GM18909 (cell line): ENCODE measurements around the gene TAMM41.
"Not testable (repeated sequence)": the region's sequence is repeated elsewhere in the genome, so short reads cannot be mapped to it uniquely, and the experiment has no call there.

Source experiments
- ATAC-seq: cut with Tn5 transposase; IDR thresholded peaks from one replicate; pipeline ENCODE4 v1.9.1; 2021; ENCODE audit warnings: mild to moderate bottlenecking; ENCODE audit not compliant: unreplicated experiment, poor library complexity

The TAMM41 gene, protein sequence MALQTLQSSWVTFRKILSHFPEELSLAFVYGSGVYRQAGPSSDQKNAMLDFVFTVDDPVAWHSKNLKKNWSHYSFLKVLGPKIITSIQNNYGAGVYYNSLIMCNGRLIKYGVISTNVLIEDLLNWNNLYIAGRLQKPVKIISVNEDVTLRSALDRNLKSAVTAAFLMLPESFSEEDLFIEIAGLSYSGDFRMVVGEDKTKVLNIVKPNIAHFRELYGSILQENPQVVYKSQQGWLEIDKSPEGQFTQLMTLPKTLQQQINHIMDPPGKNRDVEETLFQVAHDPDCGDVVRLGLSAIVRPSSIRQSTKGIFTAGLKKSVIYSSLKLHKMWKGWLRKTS

DNA sequence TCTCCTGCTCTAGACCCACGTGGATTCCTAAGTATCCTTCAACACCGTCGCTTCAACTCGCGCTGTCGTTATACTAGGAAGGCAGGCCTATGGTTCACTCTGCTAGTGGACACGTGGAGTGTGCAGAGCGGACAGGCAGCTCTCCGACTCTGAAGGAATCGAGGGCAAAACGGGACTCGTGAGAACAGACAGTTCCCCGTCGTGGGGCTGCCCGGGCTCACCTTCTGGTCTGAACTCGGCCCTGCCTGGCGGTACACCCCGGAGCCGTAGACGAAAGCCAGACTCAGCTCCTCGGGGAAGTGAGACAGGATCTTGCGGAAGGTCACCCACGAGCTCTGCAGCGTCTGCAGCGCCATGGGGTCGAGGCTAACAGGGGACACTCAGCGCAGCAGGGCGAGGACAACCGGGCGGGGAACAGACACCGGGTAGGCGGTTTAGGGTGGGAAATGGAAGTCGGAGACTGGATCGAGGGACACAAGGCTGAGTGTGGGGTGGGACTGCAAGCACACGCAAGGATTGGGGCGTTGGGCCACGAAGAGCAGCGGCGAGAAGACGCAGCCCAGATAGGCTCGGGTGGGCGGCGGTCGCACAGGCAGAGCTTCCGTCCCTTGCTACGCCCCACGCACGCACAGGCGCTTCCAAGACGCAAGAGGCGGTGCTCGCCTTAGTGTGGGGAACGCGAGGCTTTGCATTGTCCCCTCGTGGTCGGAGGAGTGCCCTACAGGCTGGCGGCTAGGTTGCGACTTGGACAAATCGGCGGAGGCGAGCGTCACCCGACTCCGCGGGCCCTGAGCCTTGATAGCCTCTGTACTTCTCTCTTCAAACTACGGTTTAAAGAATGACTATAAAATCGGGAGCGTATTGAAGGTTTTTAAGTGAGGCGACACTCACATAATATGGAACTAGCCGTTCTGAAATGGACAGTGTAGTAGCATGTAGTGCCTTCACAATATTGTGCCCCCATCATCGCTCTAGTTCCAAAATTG, at the start of gene TAMM41:
Gene TAMM41, minus strand, starts transcription at position 605 of the 986 bp plus-strand sequence. Its CDS starts 249 bp downstream, at position 356.
- ATAC-seq: peak; percentile 100

DNA sequence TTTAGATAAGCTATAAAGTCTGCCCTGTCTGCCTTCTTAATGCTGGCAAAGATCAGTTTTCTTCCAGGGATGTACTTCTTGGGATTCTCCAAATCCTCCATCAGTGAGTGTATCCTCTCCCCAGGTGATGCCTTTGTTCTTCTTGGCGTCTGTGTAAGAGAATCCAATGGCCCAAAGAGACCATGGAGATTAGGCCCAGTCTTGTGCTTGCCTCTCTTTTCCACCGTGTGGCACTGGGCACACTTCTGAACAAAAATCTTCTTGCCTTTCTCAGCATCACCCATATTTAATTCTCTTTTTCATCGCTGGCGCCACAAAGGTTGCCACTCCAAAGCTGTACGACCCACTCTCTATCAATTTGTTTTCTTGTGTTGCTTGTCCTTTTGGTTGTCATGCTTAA, 32.2 kb upstream of the TAMM41 start:
- ATAC-seq: no peak

DNA sequence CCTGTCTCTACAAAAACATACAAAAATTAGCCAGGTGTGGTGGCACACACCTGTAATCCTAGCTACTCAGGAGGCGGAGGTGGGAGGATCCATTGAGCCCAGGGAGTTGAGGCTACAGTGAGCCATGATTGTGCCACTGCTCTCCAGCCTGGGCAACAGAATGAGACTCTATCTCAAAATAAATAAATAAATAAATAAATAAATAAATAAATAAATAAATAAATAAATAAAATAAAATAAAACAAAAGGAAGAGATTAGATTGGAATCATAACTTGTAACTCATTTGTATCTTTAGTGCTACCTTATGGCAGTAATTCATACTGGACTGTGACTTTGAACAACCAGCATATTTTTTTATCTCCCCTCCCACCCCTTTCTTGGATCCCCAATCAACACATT, 28.0 kb upstream of the TAMM41 start:
- not testable (repeated sequence) for ATAC-seq

DNA sequence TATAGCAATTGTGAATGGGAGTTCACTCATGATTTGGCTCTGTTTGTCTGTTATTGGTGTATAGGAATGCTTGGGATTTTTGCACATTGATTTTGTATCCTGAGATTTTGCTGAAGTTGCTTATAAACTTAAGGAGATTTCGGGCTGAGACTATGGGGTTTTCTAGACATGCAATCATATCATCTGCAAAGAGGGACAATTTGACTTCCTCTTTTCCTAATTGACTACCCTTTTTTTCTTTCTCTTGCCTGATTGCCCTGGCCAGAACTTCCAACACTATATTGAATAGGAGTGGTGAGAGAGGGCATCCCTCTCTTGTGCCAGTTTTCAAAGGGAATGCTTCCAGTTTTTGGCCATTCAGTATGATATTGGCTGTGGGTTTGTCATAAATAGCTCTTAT, 17.1 kb upstream of the TAMM41 start:
- ATAC-seq: not testable (repeated sequence)

DNA sequence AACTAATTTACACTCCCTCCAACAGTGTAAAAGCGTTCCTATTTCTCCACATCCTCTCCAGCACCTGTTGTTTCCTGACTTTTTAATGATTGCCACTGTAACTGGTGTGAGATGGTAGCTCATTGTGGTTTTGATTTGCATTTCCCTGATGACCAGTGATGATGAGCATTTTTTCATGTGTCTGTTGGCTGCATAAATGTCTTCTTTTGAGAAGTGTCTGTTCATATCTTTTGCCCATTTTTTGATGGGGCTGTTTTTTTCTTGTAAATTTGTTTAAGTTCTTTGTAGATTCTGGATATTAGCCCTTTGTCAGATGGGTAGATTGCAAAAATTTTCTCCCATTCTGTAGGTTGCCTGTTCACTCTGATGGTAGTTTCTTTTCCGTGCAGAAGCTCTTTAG, 15.9 kb upstream of the TAMM41 start:
- ATAC-seq: not testable (repeated sequence)

DNA sequence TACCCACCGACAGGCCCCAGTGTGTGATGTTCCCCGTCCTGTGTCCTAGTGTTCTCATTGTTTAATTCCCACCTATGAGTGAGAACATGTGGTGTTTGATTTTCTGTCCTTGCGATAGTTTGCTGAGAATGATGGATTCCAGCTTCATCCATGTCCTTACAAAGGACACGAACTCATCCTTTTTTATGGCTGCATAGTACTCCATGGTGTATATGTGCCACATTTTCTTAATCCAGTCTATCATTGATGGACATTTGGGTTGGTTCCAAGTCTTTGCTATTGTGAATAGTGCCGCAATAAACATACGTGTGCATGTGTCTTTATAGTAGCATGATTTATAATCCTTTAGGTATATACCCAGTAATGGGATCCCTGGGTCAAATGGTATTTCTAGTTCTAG, 15.5 kb upstream of the TAMM41 start:
- ATAC-seq: not testable (repeated sequence)

DNA sequence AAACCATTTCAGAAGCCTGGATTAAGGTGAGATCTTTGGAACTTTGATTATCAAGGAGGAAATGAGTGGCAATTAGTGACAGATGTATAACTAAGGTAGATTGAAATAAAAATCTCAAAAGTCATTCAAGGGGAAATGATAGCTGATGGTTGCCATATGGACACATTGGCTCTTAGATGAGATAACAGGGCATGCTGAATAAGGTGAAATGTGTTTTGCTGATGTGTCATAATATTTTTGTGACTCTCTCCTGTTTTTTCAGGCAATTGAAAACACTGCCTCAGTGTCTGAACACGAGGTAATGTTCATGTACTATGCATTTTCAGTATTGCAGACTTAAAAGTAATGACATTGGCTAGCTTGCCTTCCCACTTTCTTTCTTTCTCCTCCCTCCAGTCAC, 13.5 kb upstream of the TAMM41 start:
- not testable (repeated sequence) for ATAC-seq

DNA sequence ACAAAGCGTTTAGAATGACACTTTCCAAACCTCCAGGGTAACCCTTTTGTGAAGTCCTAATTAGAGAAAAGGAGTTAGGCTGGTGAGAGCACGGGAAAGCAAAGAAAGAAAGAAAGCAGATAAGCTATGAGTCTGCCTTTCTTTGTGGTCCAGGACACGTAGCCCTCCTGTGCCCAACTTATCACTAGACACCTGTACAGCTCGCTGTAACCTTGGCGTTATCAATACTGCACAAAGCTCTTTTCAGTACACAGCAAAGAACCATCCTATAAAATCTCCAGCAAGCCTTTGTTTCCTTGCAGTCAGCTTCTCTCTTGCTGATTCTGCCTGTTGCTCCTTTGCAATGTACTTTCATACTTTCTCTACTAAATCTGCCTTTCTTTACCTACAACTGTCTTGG, 6.8 kb upstream of the TAMM41 start:
- ATAC-seq: no peak

DNA sequence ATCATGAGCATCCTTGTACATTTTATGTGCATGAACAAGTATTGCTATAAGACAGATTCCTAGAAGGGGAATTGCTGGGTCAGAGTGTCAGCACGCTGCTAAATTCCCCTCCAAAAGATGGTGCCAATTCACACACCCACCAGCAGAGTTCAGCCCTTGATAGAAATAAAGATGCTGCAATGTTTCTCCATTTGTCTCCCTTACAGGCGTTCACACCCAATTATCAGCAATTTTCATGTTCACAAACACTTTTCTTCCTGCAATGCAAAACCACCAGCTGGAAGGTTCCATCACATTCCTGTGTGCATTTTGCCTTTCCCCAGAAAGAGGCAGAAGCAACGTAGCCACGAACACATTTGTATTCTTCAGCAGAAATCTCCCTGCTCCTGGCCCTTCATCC, 3.3 kb upstream of the TAMM41 start:
- no peak for ATAC-seq

DNA sequence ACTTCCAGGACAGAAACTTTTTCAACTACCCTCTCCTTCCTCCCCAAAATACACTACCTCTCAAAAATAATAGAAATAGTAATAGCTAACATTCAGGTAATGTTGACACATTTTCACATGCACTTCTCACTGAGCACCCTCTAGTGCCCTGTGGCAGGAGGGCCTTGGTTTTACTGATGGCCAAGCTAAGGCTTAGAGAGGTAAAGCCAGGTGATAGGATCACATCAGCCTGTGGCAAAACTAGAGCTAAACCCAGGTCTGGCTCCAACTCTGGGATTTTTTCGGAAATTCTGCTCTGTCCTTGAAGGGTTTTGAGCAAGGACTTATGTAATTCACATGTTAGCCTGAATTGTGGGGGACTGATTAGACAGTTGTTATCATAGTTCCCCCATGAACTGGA, 922 bp upstream of the TAMM41 start:
- ATAC-seq: no peak

DNA sequence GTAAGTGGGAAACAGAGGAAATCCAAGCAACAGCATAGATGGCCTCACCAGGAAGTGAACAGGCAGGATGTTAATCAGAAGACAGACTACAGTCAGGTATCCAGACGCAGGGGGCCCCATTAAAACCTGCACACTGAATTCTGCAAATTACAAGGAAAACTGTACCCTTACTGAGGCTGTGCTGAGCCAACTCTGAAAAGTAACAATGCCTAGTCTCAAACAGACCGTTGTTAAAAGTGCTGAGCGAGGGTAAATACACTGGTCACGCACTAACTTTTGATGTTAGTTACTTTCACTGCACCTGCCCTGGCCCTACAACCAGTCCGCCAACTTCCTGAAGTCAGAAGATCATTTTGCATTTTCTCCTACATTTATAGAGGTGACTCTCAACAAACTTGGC, 1.0 kb downstream of the TAMM41 start:
- ATAC-seq: no peak

DNA sequence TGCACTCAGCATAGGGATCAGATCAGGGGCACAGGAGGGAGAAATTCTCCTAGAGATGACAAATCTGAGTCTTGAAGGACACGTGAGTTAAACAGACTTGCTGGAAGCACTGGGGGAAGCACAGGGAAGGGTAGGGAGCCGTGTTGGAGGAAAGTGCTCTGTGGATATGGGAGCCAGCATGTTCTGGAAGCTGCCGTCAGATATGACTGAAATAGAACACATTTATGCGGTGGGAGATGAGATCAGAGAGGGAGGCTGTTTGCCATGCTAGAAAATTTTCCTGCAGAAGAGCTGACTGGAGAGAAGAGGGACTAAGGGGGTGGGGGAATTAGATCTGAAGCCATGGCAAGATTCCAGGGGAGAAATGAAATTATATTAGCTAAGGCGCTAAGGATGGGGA, 1.8 kb downstream of the TAMM41 start:
- ATAC-seq: no peak

DNA sequence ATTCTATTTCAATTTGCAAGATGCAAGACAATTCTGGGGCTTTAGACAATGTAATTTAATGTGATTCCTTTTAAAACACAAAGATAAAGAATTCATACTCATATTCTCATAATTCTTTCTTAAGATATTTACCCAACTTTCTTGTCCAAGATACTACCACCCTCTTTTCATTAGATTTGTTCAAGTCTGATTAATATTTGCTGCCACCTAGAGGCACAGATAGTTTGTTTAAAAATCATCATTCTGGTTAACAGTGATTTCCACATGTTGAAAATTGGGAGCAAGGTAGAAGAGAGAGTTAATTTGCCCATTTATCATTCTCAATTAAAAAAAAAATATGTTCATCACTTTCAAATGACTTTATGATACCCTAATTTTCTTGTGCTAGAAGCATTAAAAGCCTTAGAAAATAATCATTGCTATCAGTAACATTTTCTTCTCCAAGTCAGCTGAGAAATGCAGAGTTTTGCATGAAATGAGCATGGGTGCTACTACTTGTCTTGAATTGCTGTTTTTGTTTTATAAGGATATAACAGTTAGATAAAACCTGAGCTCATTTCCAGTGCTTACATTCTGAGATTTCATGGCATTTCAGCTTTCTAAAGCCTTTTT, 11.6 kb downstream of the TAMM41 start:
- no peak for ATAC-seq

DNA sequence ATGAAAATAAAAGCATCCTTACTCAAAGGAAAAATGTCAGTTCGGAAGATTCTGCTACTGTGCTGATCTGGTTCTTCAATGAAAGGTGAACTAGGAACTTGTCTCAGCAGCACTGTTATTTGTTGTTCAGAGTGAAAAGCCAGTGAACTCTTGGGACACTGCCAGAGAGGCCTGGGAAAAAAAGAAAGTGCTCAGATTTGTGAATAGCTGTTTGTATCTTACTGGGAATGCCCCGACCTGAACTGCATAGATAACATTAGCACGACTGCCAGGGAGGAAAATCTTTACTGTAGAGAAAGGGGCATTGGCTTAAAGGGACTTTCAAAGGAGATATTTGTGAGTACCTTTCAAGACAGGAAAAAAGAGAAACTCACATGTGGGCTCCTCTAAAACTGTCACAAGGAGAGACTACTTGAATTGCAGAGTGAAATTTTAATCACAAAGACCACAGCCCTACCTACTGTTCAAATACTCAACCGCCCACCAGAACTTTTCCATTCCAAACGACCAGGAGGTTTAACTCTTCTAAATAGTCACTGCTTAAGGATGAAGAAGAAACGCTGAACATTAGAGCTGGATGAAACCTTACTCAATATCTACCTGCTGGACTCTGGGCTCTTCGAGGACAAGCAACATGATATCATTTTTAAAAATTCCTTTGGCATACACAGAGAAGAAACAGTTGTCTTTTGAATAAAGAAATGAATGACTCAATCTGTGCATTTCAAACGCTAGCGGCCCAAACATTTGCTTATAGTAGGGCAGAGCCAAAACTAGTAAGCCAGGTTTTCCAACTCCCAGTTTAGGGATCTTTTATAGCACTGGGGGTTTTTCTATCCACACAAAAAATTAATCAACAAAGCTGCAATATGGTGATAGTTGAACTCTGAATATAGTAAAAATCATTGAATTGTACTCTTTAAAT, 13.4 kb downstream of the TAMM41 start:
- no peak for ATAC-seq

DNA sequence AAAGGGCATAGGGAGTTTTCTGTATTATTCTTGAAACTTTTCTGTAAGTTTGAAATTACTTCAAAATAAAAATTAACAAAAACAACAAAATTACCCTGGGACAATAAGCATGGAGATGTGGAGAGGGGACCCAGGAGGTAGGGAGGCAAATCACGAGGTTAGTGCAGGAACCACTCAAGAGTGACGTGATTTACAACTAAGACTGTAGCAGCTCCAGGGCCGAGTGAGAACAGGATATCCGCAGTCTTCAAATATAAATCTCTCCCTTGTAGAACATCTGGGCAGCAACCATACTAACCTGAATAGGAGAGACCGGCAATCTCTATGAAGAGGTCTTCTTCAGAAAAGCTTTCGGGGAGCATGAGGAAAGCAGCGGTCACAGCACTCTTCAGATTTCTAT, 17.3 kb downstream of the TAMM41 start:
- no peak for ATAC-seq

DNA sequence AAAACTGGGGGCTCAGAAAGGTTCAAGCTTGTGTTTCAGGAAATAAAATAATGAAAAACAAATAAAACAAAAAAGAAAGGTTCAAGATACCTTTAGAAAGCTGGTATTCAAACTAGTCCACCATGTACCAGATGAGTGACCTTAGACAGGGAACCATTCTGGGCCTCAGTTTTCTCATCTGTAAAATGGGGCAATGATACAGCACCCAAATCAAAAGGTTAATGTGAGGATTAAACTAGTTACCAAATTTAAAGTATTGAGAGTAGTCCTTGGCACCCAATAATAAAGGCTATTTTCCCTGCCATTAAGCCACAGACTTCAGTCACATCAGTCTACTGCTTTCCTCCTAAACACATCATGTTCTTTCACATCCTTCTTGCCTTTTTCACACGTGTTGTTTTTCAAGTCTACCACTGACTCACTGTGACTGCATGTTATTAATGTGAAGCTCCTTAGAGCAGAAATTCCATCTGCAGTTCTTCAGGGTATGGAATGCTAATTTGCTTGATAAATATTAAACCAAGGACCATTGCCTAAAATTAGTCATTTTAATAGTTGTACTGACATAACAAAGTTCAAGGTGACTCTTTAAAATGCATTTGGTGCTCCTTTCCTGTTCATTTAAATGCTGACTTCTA, 19.9 kb downstream of the TAMM41 start:
- ATAC-seq: no peak

DNA sequence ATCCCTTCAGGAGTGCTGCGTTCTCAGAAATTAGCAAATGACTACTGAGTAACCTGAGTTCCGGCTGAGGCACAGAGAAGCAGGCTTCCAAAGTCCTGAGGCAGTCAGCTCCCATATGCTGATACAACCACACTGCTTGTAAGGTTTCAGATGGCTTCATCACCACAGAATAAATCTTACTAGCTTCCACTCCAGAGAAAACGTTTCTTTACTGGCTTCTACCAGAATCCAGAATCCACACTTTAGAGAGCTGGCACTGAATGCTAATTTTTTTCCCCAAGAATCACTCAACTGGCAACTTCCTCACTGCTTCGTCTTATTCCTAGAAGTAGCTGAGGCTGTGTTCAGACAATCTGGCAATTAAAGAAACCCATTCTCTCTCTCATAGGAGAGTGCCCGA, 21.4 kb downstream of the TAMM41 start:
- ATAC-seq: no peak

DNA sequence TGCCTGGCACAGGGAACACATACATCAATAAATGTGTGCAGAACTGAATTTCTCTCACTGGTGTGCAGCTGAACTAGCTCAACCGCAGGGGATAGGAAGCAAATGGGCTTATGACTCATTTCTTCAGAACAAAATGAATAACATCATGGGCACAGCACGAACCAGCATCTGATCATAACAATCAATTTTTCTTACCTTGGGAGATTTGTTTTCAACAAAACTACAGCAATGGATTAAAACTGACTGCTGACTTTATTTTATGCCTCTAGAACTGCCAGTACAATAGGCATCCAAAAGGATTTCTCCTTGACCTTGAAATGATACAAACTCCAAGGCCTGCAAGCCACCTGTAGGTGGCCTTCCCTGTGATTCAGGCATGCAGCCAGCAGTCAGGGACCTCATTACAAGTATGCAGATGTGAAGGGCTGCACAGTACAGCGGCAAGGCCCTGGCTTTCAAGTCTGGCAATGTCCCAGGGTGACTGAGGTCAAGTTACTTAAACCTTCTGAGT, 26.1 kb downstream of the TAMM41 start:
- ATAC-seq: peak; percentile 71

DNA sequence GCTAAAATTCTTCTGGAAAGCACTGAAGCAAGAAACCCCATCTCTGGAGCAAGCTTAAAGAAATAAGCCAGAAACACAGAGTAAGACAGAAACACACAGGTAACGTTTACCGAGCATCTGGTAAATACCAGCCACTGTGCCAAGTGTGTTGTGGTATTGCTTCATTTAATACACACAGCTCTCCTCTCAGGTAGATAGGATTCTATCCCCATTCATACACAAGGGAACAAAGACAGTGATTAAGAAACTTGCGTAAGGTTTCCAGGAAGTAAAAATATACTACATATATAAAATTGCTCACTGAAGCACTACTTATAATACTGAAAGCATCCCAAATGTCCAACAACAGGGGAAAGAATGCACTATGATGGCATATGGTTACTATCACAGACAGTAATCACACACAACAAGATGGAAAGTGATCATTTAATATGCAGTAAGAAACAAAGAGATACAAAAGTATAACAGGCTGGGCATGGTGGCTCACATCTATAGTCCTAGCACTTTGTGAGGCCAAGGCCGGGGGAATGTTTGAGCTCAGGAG, 27.5 kb downstream of the TAMM41 start:
- no peak for ATAC-seq
